ENCODE results near the gene SAMM50.

- no peak for TF ChIP-seq CTCF (conservative IDR thresholded peaks at IDR 0.05; ENCODE audit: low read depth, low read length)
- TF ChIP-seq EZH2 (IDR thresholded peaks at IDR 0.05; ENCODE audit: borderline replicate concordance, low read depth, low read length, poor library complexity, severe bottlenecking) = no peak
Observed at GRCh38 chr22:43967069-43967468, 11.8 kb downstream of the SAMM50 start.
